Esophagus (tissue), 2 donors: ENCODE data around the gene ILF2. TPM values are rescaled to one million over a fixed set of nuclear protein-coding genes. Genes with fewer than 3 reads are reported as not detected.
A peak's percentile ranks its signal among the peaks of the same experiment; 100 is the strongest.
"Not testable (repeated sequence)": the region's sequence is repeated elsewhere in the genome, so short reads cannot be mapped to it uniquely, and the experiment has no call there.

Experiments
- H3K27ac ChIP-seq, 2 donors: one replicate each; pipeline ENCODE4 v1.5.1; 2013; ENCODE audit warnings: low read depth in 2 of 2, mild to moderate bottlenecking in 2 of 2, inconsistent platforms in 1 of 2, low read length in 1 of 2, moderate library complexity in 1 of 2
- H3K27me3 ChIP-seq, 2 donors: one replicate each; pipeline ENCODE4 v1.6.1; 2013; ENCODE audit warnings: low read length in 2 of 2, control low read depth in 1 of 2, mild to moderate bottlenecking in 1 of 2; ENCODE audit not compliant: insufficient read depth in 2 of 2, control insufficient read depth in 1 of 2
- H3K36me3 ChIP-seq, 2 donors: one replicate each; pipeline ENCODE4 v1.6.1; 2013; ENCODE audit warnings: low read length in 1 of 2; ENCODE audit not compliant: control insufficient read depth in 2 of 2, insufficient read depth in 2 of 2
- H3K4me1 ChIP-seq, 2 donors: one replicate each; pipeline ENCODE4 v1.6.1; 2013; ENCODE audit warnings: low read length in 1 of 2; ENCODE audit not compliant: control insufficient read depth in 2 of 2, insufficient read depth in 2 of 2
- H3K4me3 ChIP-seq, 2 donors: one replicate each; pipeline ENCODE4 v1.5.1; 2013; ENCODE audit warnings: low read length in 2 of 2, mild to moderate bottlenecking in 2 of 2, low read depth in 1 of 2, moderate library complexity in 1 of 2
- H3K9me3 ChIP-seq, 2 donors: one replicate each; pipeline ENCODE4 v1.6.1; 2013; ENCODE audit warnings: mild to moderate bottlenecking in 2 of 2, low read depth in 1 of 2, low read length in 1 of 2, moderate library complexity in 1 of 2; ENCODE audit not compliant: control insufficient read depth in 2 of 2, insufficient read depth in 1 of 2
- WGBS, 2 donors: extraction: QIAGEN DNeasy Blood & Tissue Kit; methylation state at CpG; one replicate each; pipeline ENCODE4 v1.1.7; 2013; 5-methylcytosine and 5-hydroxymethylcytosine counted together
- polyA plus RNA-seq, 2 donors: library from polyadenylated mRNA; stranded (reverse); fragments of 200-250 nt; gene quantifications; one replicate each; pipeline ENCODE4 v1.2.3, GENCODE V29; 2013
- donor health status: healthy with polysubstance abuse.
- donor health status: Bipolar disorder and iron deficiency.

ILF2 gene
- polyA plus RNA-seq, result 10 to 100 TPM; 22.5 to 99.9 TPM

GRCh38 chr1:153670859-153671627 is at the start of gene ILF2:
TSS of gene ILF2 (minus strand) at chr1:153670993. CDS start at chr1:153670922, 71 bp downstream.
- peak within 1 kb of the TSS; percentile 68 to 96 for H3K4me3 ChIP-seq
- no peaks in the 10 kb centered on the region for H3K4me1 ChIP-seq
- H3K9me3 ChIP-seq, result no peaks in the 10 kb centered on the region
- H3K36me3 ChIP-seq, result peaks cover 6 to 14% of the 10 kb centered on the region in 2 donors
- H3K27me3 ChIP-seq, result no peaks in the 10 kb centered on the region
- 0% methylated on average over 35 of the region's 35 CpGs for WGBS, 2 donors
- peak within 1 kb of the TSS; percentile 78 to 93 for H3K27ac ChIP-seq

- no peaks in the 10 kb centered on the region for H3K36me3 ChIP-seq
- no peaks in the 10 kb centered on the region for H3K9me3 ChIP-seq
- no peaks in the 10 kb centered on the region for H3K4me1 ChIP-seq
- no peaks in the 10 kb centered on the region for H3K27me3 ChIP-seq
- 80 to 83% methylated on average over 3 of the region's 3 CpGs for WGBS, 2 donors
- H3K27ac ChIP-seq, result no peak overlapping the region
- no peak overlapping the region for H3K4me3 ChIP-seq
Measured at GRCh38 chr1:153717330-153717729, 46.5 kb upstream of the ILF2 start.

GRCh38 chr1:153716211-153716610 is 45.4 kb upstream of the ILF2 start:
- H3K9me3 ChIP-seq, H3K4me1 ChIP-seq, H3K27ac ChIP-seq, H3K27me3 ChIP-seq, H3K36me3 ChIP-seq, H3K4me3 ChIP-seq: not testable (repeated sequence)
- 81 to 84% methylated on average over 5 of the region's 5 CpGs for WGBS, 2 donors

- H3K27me3 ChIP-seq, result no peaks in the 10 kb centered on the region
- H3K27ac ChIP-seq, result no peak overlapping the region
- H3K4me1 ChIP-seq, result no peaks in the 10 kb centered on the region
- no peak overlapping the region for H3K4me3 ChIP-seq
- H3K36me3 ChIP-seq, result no peaks in the 10 kb centered on the region
- no peaks in the 10 kb centered on the region for H3K9me3 ChIP-seq
- 46 to 62% methylated on average over 7 of the region's 7 CpGs for WGBS, 2 donors
Measured at GRCh38 chr1:153711026-153711425, 40.2 kb upstream of the ILF2 start.

- H3K9me3 ChIP-seq, result no peaks in the 10 kb centered on the region
- no peaks in the 10 kb centered on the region for H3K27me3 ChIP-seq
- no peak overlapping the region for H3K27ac ChIP-seq
- H3K36me3 ChIP-seq, result no peaks in the 10 kb centered on the region
- H3K4me3 ChIP-seq, result no peak overlapping the region
- 68 to 78% methylated on average over 9 of the region's 9 CpGs for whole genome bisulfite sequencing, 2 donors
- H3K4me1 ChIP-seq, result no peaks in the 10 kb centered on the region
Measured at GRCh38 chr1:153705484-153705883, 34.7 kb upstream of the ILF2 start.

GRCh38 chr1:153699768-153700167 is 29.0 kb upstream of the ILF2 start:
- Histone ChIP-seq H3K4me1 (peaks cover 3 to 8% of the 10 kb centered on the region in 2 donors), H3K4me3 (no peak overlapping the region), H3K27me3 (no peaks in the 10 kb centered on the region), H3K9me3 (no peaks in the 10 kb centered on the region), H3K36me3 (no peaks in the 10 kb centered on the region), H3K27ac (no peak overlapping the region)
- WGBS, 2 donors, result 86 to 91% methylated on average over 6 of the region's 6 CpGs

GRCh38 chr1:153698923-153699714 is 28.3 kb upstream of the ILF2 start:
- Histone ChIP-seq H3K27me3 (no peaks in the 10 kb centered on the region), H3K9me3 (no peaks in the 10 kb centered on the region), H3K4me3 (no peak overlapping the region), H3K4me1 (peaks cover 3 to 8% of the 10 kb centered on the region in 2 donors), H3K36me3 (no peaks in the 10 kb centered on the region), H3K27ac (peak overlapping the region; percentile 57 to 74)
- WGBS, 2 donors, result 85 to 86% methylated on average over 6 of the region's 6 CpGs

GRCh38 chr1:153698020-153698922 is 27.5 kb upstream of the ILF2 start:
- H3K4me3 ChIP-seq, result no peak overlapping the region

More at GRCh38 chr1:153698020-153698922, 27.5 kb upstream of the ILF2 start:
- Histone ChIP-seq H3K27me3 (no peaks in the 10 kb centered on the region), H3K27ac (peak overlapping the region; percentile 38 to 84), H3K9me3 (no peaks in the 10 kb centered on the region), H3K4me1 (peaks cover 3 to 8% of the 10 kb centered on the region in 2 donors), H3K36me3 (no peaks in the 10 kb centered on the region)
- WGBS, 2 donors, result 36 to 41% methylated on average over 29 of the region's 29 CpGs
